C1 segment of cervical spinal cord (tissue), 14 donors: Measurements from ENCODE around the gene CCDC90B.
"Not testable (repeated sequence)": the region's sequence is repeated elsewhere in the genome, so short reads cannot be mapped to it uniquely, and the experiment has no call there.

ENCODE experiments used
- DNase-seq, 14 donors: peaks; one replicate each; lab custom pipeline; 2025; lab: John Stamatoyannopoulos, UW

Gene CCDC90B

GRCh38 chr11:83292709-83293456 is 6.7 kb upstream of the CCDC90B start:
- peak in 9 of 14 donors; percentile 9 to 65 (median 26) for DNase-seq

GRCh38 chr11:83287631-83288030 is 1.5 kb upstream of the CCDC90B start:
- DNase-seq: no peak

- DNase-seq: no peak
Observed at GRCh38 chr11:83285151-83285770, 906 bp downstream of the CCDC90B start.

GRCh38 chr11:83284501-83285150 is 1.5 kb downstream of the CCDC90B start:
- no peak for DNase-seq

- DNase-seq: no peak
Observed at GRCh38 chr11:83282084-83282716, 4.0 kb downstream of the CCDC90B start.

- DNase-seq: no peak
Observed at GRCh38 chr11:83280256-83280655, 5.9 kb downstream of the CCDC90B start.

- no peak for DNase-seq
Observed at GRCh38 chr11:83278351-83278750, 7.8 kb downstream of the CCDC90B start.

- DNase-seq: no peak
Observed at GRCh38 chr11:83275888-83276641, 10.1 kb downstream of the CCDC90B start.

- no peak for DNase-seq
Observed at GRCh38 chr11:83272627-83273026, 13.5 kb downstream of the CCDC90B start.

GRCh38 chr11:83271734-83272133 is 14.4 kb downstream of the CCDC90B start:
- not testable (repeated sequence) for DNase-seq

GRCh38 chr11:83269080-83269479 is 17.1 kb downstream of the CCDC90B start:
- not testable (repeated sequence) for DNase-seq

GRCh38 chr11:83265331-83265730 is 20.8 kb downstream of the CCDC90B start:
- DNase-seq: no peak

- DNase-seq: no peak
Observed at GRCh38 chr11:83259559-83259958, 26.6 kb downstream of the CCDC90B start.

GRCh38 chr11:83257761-83258168 is 28.4 kb downstream of the CCDC90B start:
- peak in 1 of 14 donors; percentile 7 for DNase-seq

GRCh38 chr11:83256602-83257340 is 29.4 kb downstream of the CCDC90B start:
- DNase-seq: no peak

- no peak for DNase-seq
Observed at GRCh38 chr11:83255366-83255765, 30.8 kb downstream of the CCDC90B start.

GRCh38 chr11:83252941-83253340 is 33.2 kb downstream of the CCDC90B start:
- DNase-seq: no peak

- no peak for DNase-seq
Observed at GRCh38 chr11:83252266-83252665, 33.9 kb downstream of the CCDC90B start.

GRCh38 chr11:83249972-83250593 is 36.1 kb downstream of the CCDC90B start:
- no peak for DNase-seq

- DNase-seq: no peak
Observed at GRCh38 chr11:83249445-83249844, 36.7 kb downstream of the CCDC90B start.
